Heart right ventricle (tissue), 16 donors: ENCODE results near the gene FRMD4B. TPM values are rescaled to one million over a fixed set of nuclear protein-coding genes. Genes with fewer than 3 reads are reported as not detected.

Source experiments
- ATAC-seq, 8 donors: fragments of 200-7000 bp; cut with Tn5 transposase; one replicate each; pipeline ENCODE4 v1.9.1; 2020; ENCODE audit warnings: mild to moderate bottlenecking in 8 of 8, moderate library complexity in 8 of 8, moderate number of reproducible peaks in 1 of 8
- DNase-seq, 2 donors: peaks; one replicate each; pipeline ENCODE4 v3.0.0-alpha.2; 2020
- H3K27ac ChIP-seq, 10 donors: fragments of 200-600 bp; sonication (generic) in 2 of 10; one replicate each; pipeline versions ENCODE4 v1.5.0 to v1.8.0; 2020 to 2022; ENCODE audit warnings: mild to moderate bottlenecking in 3 of 10
- H3K27me3 ChIP-seq, 7 donors: fragments of 200-600 bp; one replicate each; pipeline ENCODE4 v1.8.0; 2021 to 2022; ENCODE audit warnings: mild to moderate bottlenecking in 2 of 7
- H3K36me3 ChIP-seq, 9 donors: fragments of 200-600 bp; sonication (generic) in 1 of 9; one replicate each; pipeline versions ENCODE4 v1.5.0 to v1.8.0; 2020 to 2022; ENCODE audit warnings: mild to moderate bottlenecking in 2 of 9
- H3K4me1 ChIP-seq, 9 donors: fragments of 200-600 bp; sonication (generic) in 1 of 9; one replicate each; pipeline versions ENCODE4 v1.5.0 to v1.8.0; 2020 to 2022; ENCODE audit warnings: mild to moderate bottlenecking in 4 of 9
- H3K4me3 ChIP-seq, 10 donors: fragments of 200-600 bp; sonication (generic) in 2 of 10; one replicate each; pipeline versions ENCODE4 v1.5.0 to v1.8.0; 2020 to 2022; ENCODE audit warnings: mild to moderate bottlenecking in 7 of 10, moderate library complexity in 2 of 10
- H3K9me3 ChIP-seq, 11 donors: fragments of 200-600 bp in 10 of 11; sonication (generic) in 2 of 11; one replicate each; pipeline versions ENCODE4 v1.5.0 to v1.8.0; 2013 to 2022; ENCODE audit warnings: mild to moderate bottlenecking in 2 of 11, control low read depth in 1 of 11, moderate library complexity in 1 of 11
- WGBS, 2 donors: extraction: QIAGEN DNeasy Blood & Tissue Kit; methylation state at CpG; one replicate each; pipeline ENCODE4 v1.1.7; 2013; ENCODE audit warnings: inconsistent platforms in 1 of 2; 5-methylcytosine and 5-hydroxymethylcytosine counted together
- intact Hi-C, 10 donors: fragments of 100-400 bp; cut with DNase I; formaldehyde crosslinking; loops; one replicate each; pipeline versions ENCODE4 v1.11.1 to v1.14.2; 2022
- polyA plus RNA-seq, 2 donors: library from polyadenylated mRNA; stranded (reverse); fragments of 200-250 nt; gene quantifications; one replicate each; pipeline ENCODE4 v1.2.3, GENCODE V29; 2013
- total RNA-seq, 10 donors: library from RNA; stranded (reverse); fragmentation: NEBNext Ultra II Directional in 3 of 10; extraction: Animal tissue kit (Norgen Biotek cat#: 25700) in 3 of 10; gene quantifications; one replicate each; pipeline versions ENCODE4 v1.2.1 to v1.2.4, GENCODE V29; 2021 to 2023
- TF ChIP-seq, protein P1 (sequence below), 9 donors: fragments of 200-600 bp; sonication (generic) in 2 of 9; IDR thresholded peaks; one replicate each; pipeline versions ENCODE4 v1.5.0 to v1.8.0; 2021 to 2022; ENCODE audit warnings: antibody characterized with exemption in 9 of 9, mild to moderate bottlenecking in 5 of 9, moderate library complexity in 1 of 9
- donor health status: Arrhythmogenic right ventricular cardiomyopathy.
- donor health status: ischemic (EF 13 %, LVEDD 7.1; RV severe dilation, severe dysfunction).
- donor health status: healthy with polysubstance abuse.
- donor health status: DM: no; HTN: yes; CAD: no.
- donor health status: DM: no; HTN: no; CAD: no.
- donor health status: ischemic (EF 25% LVEDD 6.9; RV normal size, moderate dysfunction).
- donor health status: ischemic (EF 25% LVEDD 5.7; RV mildly dilated, moderate dysfunction).
- donor health status: healthy.
- donor health status: DM: yes; HTN: yes; CAD: no.
- donor health status: Ischemic cardiomyopathy.
- donor health status: ischemic (EF 35%, LVEDD 5.7; RV mildly dilated, moderate dysfunction).
- donor health status: nonischemic (EF 11% LVEDD 7.7; RV severe dilation, severe dysfunction).
- donor health status: DM: yes; HTN: yes; CAD: no.
- donor health status: PGD.
- donor health status: ischemic (EF 29% LVEDD 5.4; RV normal size, mild dysfunction).
- donor health status: nonischemic (EF 23%, LVEDD 6.1; RV moderate dilation, normal function).

FRMD4B gene
- total and polyA plus RNA-seq, 12 donors = 4.1 to 31.0 (median 16.7) TPM

DNA sequence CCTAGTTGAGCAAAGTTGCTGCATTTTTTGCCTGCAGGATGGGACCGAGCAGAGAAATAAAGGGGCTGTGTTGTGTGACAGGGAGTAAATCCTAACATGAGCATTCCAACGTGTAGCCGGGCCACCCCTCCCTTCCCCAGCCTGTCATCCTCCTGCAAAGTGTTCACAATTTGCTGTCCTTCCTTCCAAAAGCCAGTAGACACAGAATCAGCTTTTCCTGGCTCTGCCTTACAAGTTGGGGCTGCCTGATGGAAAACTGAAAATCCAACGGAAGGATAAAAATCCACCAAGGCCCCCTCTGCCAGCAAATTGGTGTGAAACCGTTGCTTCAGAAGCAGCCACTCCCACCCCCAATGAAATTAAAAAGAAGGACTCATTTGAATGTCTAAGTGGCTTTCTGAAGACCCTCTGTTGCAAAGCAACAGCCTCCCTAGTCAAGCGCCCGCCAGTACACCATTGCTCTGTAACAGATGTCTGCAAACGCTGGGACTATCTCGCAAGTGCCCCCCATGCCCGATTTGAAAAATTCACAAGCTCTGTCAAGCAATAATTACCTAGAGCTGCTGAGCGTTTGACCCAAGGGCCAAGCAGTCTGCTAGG, 665 bp downstream of the FRMD4B start:
- 26 to 28% methylated on average over 11 of the region's 11 CpGs for WGBS, 2 donors
- H3K4me3 ChIP-seq = peak overlapping the region; percentile 47 to 78 (median 65)
- ATAC-seq = peak in 6 of 8 donors; percentile 3 to 64 (median 40)
- no peaks in the 10 kb centered on the region for H3K36me3 ChIP-seq
- intact Hi-C loops = loop anchor here in 3 of 10 donors (2.0 to 5.0 kb wide), 3 partner anchors 14 to 63 kb away; no protein-coding TSS in a partner anchor
- peaks cover 0 to 55% (median 25%) of the 10 kb centered on the region in 9 donors for H3K4me1 ChIP-seq
- peak overlapping the region; percentile 60 to 88 (median 78) for H3K27ac ChIP-seq
- TF ChIP-seq, protein P1, sequence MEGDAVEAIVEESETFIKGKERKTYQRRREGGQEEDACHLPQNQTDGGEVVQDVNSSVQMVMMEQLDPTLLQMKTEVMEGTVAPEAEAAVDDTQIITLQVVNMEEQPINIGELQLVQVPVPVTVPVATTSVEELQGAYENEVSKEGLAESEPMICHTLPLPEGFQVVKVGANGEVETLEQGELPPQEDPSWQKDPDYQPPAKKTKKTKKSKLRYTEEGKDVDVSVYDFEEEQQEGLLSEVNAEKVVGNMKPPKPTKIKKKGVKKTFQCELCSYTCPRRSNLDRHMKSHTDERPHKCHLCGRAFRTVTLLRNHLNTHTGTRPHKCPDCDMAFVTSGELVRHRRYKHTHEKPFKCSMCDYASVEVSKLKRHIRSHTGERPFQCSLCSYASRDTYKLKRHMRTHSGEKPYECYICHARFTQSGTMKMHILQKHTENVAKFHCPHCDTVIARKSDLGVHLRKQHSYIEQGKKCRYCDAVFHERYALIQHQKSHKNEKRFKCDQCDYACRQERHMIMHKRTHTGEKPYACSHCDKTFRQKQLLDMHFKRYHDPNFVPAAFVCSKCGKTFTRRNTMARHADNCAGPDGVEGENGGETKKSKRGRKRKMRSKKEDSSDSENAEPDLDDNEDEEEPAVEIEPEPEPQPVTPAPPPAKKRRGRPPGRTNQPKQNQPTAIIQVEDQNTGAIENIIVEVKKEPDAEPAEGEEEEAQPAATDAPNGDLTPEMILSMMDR (IDR thresholded peaks at IDR 0.05) = no peak
- no peak for DNase-seq
- no peaks in the 10 kb centered on the region for H3K9me3 ChIP-seq
- peaks cover 0 to 28% (median 0%) of the 10 kb centered on the region in 7 donors for H3K27me3 ChIP-seq

DNA sequence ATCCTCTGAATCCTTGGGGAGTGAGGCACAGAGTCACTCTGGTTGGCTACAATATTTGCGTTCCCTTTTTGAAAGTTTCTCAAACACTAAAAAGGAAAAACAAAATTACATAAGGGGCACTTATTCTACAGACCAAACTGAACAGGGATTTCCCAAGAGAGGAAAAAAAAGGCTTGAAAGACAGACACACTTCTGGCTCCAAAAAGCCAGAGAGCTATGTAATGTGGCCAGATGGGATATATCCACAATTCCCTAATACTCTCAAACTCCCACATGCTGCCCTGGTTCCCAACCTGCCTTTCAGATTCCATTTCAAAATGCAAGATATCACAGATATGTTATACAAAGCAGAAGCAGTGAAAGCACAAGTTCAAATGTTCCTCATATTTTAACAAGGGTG, 1.6 kb downstream of the FRMD4B start:
- TF ChIP-seq, protein P1 (IDR thresholded peaks at IDR 0.05) = no peak
- H3K36me3 ChIP-seq = no peaks in the 10 kb centered on the region
- 64 to 69% methylated on average over 1 of the region's 1 CpG for WGBS, 2 donors
- no peak for DNase-seq
- ATAC-seq = peak in 2 of 8 donors; percentile 12 to 35
- H3K27ac ChIP-seq = peak overlapping the region in 6 of 10 donors; percentile 77 to 88 (median 82)
- H3K27me3 ChIP-seq = peaks cover 0 to 28% (median 0%) of the 10 kb centered on the region in 7 donors
- intact Hi-C loops = loop anchor here in 1 of 10 donors (2.0 to 5.0 kb wide), 2 partner anchors 14 to 42 kb away; no protein-coding TSS in a partner anchor
- no peaks in the 10 kb centered on the region for H3K9me3 ChIP-seq
- peaks cover 0 to 51% (median 23%) of the 10 kb centered on the region in 9 donors for H3K4me1 ChIP-seq
- H3K4me3 ChIP-seq = peak overlapping the region in 7 of 10 donors; percentile 10 to 78 (median 67)

DNA sequence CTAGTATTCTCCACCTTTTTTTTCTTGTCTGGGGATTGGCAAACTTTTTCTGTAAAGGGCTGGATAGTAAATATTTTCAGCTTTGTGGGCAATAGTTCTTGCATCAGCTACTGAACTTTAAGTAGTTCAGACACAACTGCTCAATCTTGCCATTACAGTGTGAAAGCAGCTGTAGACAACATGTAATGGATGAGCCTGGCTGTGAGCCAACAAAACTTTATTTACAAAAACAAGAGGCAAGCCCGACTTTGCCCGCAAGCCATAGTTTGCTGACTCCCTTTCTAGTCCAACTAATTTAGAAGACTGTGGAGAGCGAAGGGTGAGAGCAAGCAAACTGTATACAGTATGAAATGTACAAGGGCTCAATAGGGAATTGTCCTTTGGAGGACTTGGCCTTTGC, 6.2 kb downstream of the FRMD4B start:
- WGBS, 2 donors = 86 to 88% methylated on average over 3 of the region's 3 CpGs
- Histone ChIP-seq H3K36me3 (no peaks in the 10 kb centered on the region), H3K9me3 (no peaks in the 10 kb centered on the region), H3K27ac (peak overlapping the region in 1 of 10 donors; percentile 42), H3K27me3 (peaks cover 0 to 7% (median 0%) of the 10 kb centered on the region in 7 donors), H3K4me3 (no peak overlapping the region), H3K4me1 (peaks cover 0 to 23% (median 3%) of the 10 kb centered on the region in 9 donors)
- intact Hi-C loops = loop anchor here in 1 of 10 donors (5.0 kb wide), 1 partner anchor 37 kb away; no protein-coding TSS in a partner anchor
- TF ChIP-seq, protein P1 (IDR thresholded peaks at IDR 0.05) = no peak
- ATAC-seq = no peak
- no peak for DNase-seq

DNA sequence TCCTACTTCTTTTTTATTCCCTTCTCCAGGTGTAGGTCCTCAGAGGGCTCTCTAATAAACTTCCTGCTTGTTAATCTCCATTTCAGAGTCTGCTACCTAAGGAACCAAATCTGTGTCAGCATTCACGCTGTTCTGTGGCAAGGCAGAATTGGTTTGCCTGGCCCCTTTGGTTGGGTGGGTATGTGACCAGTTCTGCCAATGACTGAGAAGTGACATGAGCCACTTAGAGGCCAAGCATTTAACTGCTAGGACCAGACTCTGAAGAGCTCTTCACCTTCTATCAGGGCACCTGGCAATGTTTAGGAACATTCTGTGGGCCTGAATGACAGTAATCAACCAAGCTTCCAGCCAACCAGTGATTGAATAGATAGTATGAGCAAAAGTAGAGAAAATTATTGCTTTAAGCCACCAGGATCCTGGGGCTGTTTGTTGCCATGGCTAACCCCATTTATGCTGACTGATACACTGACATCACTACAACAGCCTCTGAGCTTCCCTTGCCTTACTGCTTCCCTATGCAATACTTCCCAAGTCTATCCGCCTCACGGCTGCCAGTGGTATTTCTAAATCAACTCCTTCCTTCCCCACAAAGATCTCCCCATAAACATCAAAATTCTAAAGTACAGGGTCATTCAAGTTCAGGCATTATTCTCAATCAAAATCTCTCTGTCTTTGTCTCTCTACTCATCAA, 7.6 kb downstream of the FRMD4B start:
- TF ChIP-seq, protein P1 (IDR thresholded peaks at IDR 0.05) = no peak
- no peaks in the 10 kb centered on the region for H3K9me3 ChIP-seq
- DNase-seq (no peak), ATAC-seq (peak in 4 of 8 donors; percentile 41 to 56 (median 55))
- peaks cover 0 to 15% (median 10%) of the 10 kb centered on the region in 9 donors for H3K4me1 ChIP-seq
- H3K27me3 ChIP-seq = no peaks in the 10 kb centered on the region
- H3K4me3 ChIP-seq = no peak overlapping the region
- H3K36me3 ChIP-seq = no peaks in the 10 kb centered on the region
- H3K27ac ChIP-seq = peak overlapping the region in 1 of 10 donors; percentile 39
- 92 to 97% methylated on average over 3 of the region's 3 CpGs for WGBS, 2 donors
- intact Hi-C loops = no loop called here
